WI38 (cell line): ENCODE measurements around the gene LBX1.

Experiments used
- H3K4me3 ChIP-seq: 2 replicates; pipeline ENCODE4 v1.5.1; 2011; ENCODE audit warnings: low read depth, mild to moderate bottlenecking, control low read depth, low read length
- CTCF ChIP-seq: IDR thresholded peaks from 2 replicates; pipeline ENCODE4 v1.5.1; 2012; ENCODE audit warnings: low read depth, mild to moderate bottlenecking, control low read depth, low read length

Gene LBX1

GRCh38 chr10:101266381-101267289, 37.4 kb upstream of the LBX1 start:
- no peak overlapping the region for H3K4me3 ChIP-seq

GRCh38 chr10:101263150-101263752, 34.0 kb upstream of the LBX1 start:
- no peak overlapping the region for H3K4me3 ChIP-seq

More at GRCh38 chr10:101266381-101267289, 37.4 kb upstream of the LBX1 start:
- TF ChIP-seq CTCF = no peak

GRCh38 chr10:101262147-101262546, 32.9 kb upstream of the LBX1 start:
- no peak overlapping the region for H3K4me3 ChIP-seq
- no peak for TF ChIP-seq CTCF

More at GRCh38 chr10:101263150-101263752, 34.0 kb upstream of the LBX1 start:
- TF ChIP-seq CTCF = no peak

GRCh38 chr10:101261702-101262101, 32.4 kb upstream of the LBX1 start:
- no peak overlapping the region for H3K4me3 ChIP-seq
- TF ChIP-seq CTCF = no peak

- H3K4me3 ChIP-seq = no peak overlapping the region
- no peak for TF ChIP-seq CTCF
Observed at GRCh38 chr10:101260764-101261481, 31.7 kb upstream of the LBX1 start.

GRCh38 chr10:101258179-101258885, 29.1 kb upstream of the LBX1 start:
- no peak for TF ChIP-seq CTCF

More at GRCh38 chr10:101258179-101258885, 29.1 kb upstream of the LBX1 start:
- no peak overlapping the region for H3K4me3 ChIP-seq
